T-cell (primary cell): ENCODE results near the gene ITSN1. TPM values are rescaled to one million over a fixed set of nuclear protein-coding genes. Genes with fewer than 3 reads are reported as not detected.
A peak's percentile ranks its signal among the peaks of the same experiment; 100 is the strongest.

Experiments
- ATAC-seq, 4 experiments: fragments of 200-7000 bp in 3 of 4; fragments of 150-1000 bp in 1 of 4; cut with Tn5 transposase; replicated peaks in 1 of 4; 1 replicate in 3 of 4; 2 replicates in 1 of 4; pipeline ENCODE4 v1.10.0; 2021; ENCODE audit warnings: moderate library complexity in 3 of 4, mild to moderate bottlenecking in 2 of 4, moderate number of reproducible peaks in 1 of 4
- CTCF ChIA-PET, 2 donors: fragments of 300-600 bp; sonication (Branson Sonifier 250); formaldehyde crosslinking; loops; one replicate each; lab custom pipeline; 2022; ENCODE audit warnings: antibody characterized with exemption in 2 of 2; lab: Charles Lee
- POLR2A ChIA-PET, 2 donors: fragments of 300-600 bp; sonication (Branson Sonifier 250); formaldehyde crosslinking; loops; one replicate each; lab custom pipeline; 2022; ENCODE audit warnings: antibody characterized with exemption in 2 of 2; lab: Charles Lee
- DNase-seq, 35 experiments: peaks; one replicate each; pipeline versions ENCODE4 v3.0.0 to v3.0.0-alpha.2; 2013 to 2023
- H3K27ac ChIP-seq: one replicate; pipeline ENCODE4 v1.5.1; 2013; ENCODE audit warnings: low read length
- H3K27me3 ChIP-seq, 2 experiments: replicated peaks in 1 of 2; 1 replicate in 1 of 2; 2 replicates in 1 of 2; pipeline versions ENCODE4 v1.6.1 to v1.7.0; 2013; ENCODE audit warnings: low read length in 1 of 2, mixed read lengths in 1 of 2; ENCODE audit not compliant: control insufficient read depth in 2 of 2, insufficient read depth in 2 of 2; ENCODE audit errors: extremely low read depth in 1 of 2
- H3K36me3 ChIP-seq, 2 donors: 1 replicate in 1 of 2; 2 replicates in 1 of 2; pipeline versions ENCODE4 v1.6.1 to v1.7.0; 2013; ENCODE audit warnings: low read length in 1 of 2; ENCODE audit not compliant: control insufficient read depth in 2 of 2, insufficient read depth in 1 of 2; ENCODE audit errors: extremely low read depth in 1 of 2
- H3K4me1 ChIP-seq, 2 experiments: 1 replicate in 1 of 2; 2 replicates in 1 of 2; pipeline versions ENCODE4 v1.6.1 to v1.7.0; 2013; ENCODE audit warnings: low read length in 2 of 2, mixed read lengths in 1 of 2; ENCODE audit not compliant: insufficient read depth in 2 of 2, control insufficient read depth in 1 of 2; ENCODE audit errors: extremely low read depth in 1 of 2
- H3K4me3 ChIP-seq, 2 donors: 1 replicate in 1 of 2; 2 replicates in 1 of 2; pipeline versions ENCODE4 v1.5.1 to v1.7.0; 2013; ENCODE audit warnings: mild to moderate bottlenecking in 2 of 2, low read length in 1 of 2, moderate library complexity in 1 of 2; ENCODE audit not compliant: control insufficient read depth in 1 of 2; ENCODE audit errors: extremely low read depth in 1 of 2
- H3K9me3 ChIP-seq: 2 replicates; pipeline ENCODE4 v1.7.0; 2013
- H3K27ac Mint-ChIP-seq, 2 donors: one replicate each; pipeline ENCODE4 v1.8.0; 2020 to 2021; ENCODE audit warnings: mild to moderate bottlenecking in 2 of 2, mixed read lengths in 2 of 2
- H3K27me3 Mint-ChIP-seq, 2 donors: one replicate each; pipeline ENCODE4 v1.8.0; 2021 to 2022; ENCODE audit warnings: mixed read lengths in 2 of 2
- H3K36me3 Mint-ChIP-seq: one replicate; pipeline ENCODE4 v1.8.0; 2021; ENCODE audit warnings: mixed read lengths
- H3K4me1 Mint-ChIP-seq, 3 donors: one replicate each; pipeline ENCODE4 v1.8.0; 2020 to 2022; ENCODE audit warnings: mixed read lengths in 3 of 3, mild to moderate bottlenecking in 1 of 3
- H3K4me3 Mint-ChIP-seq, 3 donors: one replicate each; pipeline ENCODE4 v1.8.0; 2020 to 2022; ENCODE audit warnings: mild to moderate bottlenecking in 3 of 3, mixed read lengths in 3 of 3, moderate library complexity in 3 of 3
- H3K9me3 Mint-ChIP-seq, 3 donors: one replicate each; pipeline ENCODE4 v1.8.0; 2020 to 2022; ENCODE audit warnings: mixed read lengths in 3 of 3
- WGBS: methylation state at CpG from one replicate; pipeline ENCODE4 v1.1.5; 2013; ENCODE audit warnings: missing lambda C conversion rate; ENCODE audit not compliant: insufficient coverage; 5-methylcytosine and 5-hydroxymethylcytosine counted together
- total RNA-seq, 35 experiments: library from RNA in 6 of 35; stranded (reverse) in 6 of 35; fragments of 120-200 nt in 1 of 35; gene quantifications; one replicate each; pipeline versions ENCODE4 v1.2.1 to v1.2.4 and lab custom pipeline; 2013 to 2026

Gene ITSN1
- total RNA-seq, 5 donors from 2014 or later (not counting 1 experiment from before 2014, with no cell fraction given), result 2.3 to 3.9 (median 3.0) TPM

- DNase-seq (no peak), ATAC-seq (no peak)
- Histone ChIP-seq H3K27ac (no peak overlapping the region), H3K27me3 (no peaks in the 10 kb centered on the region), H3K4me3 (no peak overlapping the region), H3K9me3 (no peaks in the 10 kb centered on the region), H3K4me1 (peaks cover 0 to 2% of the 10 kb centered on the region in 2 experiments), H3K36me3 (peaks cover 23 to 90% of the 10 kb centered on the region in 2 donors)
- Mint-ChIP-seq H3K9me3 (no peaks in the 10 kb centered on the region), H3K4me3 (no peak overlapping the region), H3K4me1 (peaks cover 8 to 17% (median 9%) of the 10 kb centered on the region in 3 donors), H3K27me3 (no peaks in the 10 kb centered on the region), H3K27ac (no peak overlapping the region), H3K36me3 (peaks cover 60% of the 10 kb centered on the region)
- WGBS, result 60% methylated on average over 1 of the region's 6 CpGs
- ChIA-PET POLR2A (no interaction called here), CTCF (no interaction called here)
Measured at GRCh38 chr21:33908760-33909159, 266.5 kb downstream of the ITSN1 start.

- Histone ChIP-seq H3K9me3 (no peaks in the 10 kb centered on the region), H3K36me3 (peaks cover 23 to 81% of the 10 kb centered on the region in 2 donors), H3K4me3 (no peak overlapping the region), H3K4me1 (peaks cover 4 to 10% of the 10 kb centered on the region in 2 experiments), H3K27me3 (no peaks in the 10 kb centered on the region), H3K27ac (no peak overlapping the region)
- DNase-seq (no peak), ATAC-seq (no peak)
- peaks cover 17 to 25% (median 19%) of the 10 kb centered on the region in 3 donors for H3K4me1 Mint-ChIP-seq
- no peak overlapping the region for H3K27ac Mint-ChIP-seq
- CTCF ChIA-PET, result no interaction called here
- H3K27me3 Mint-ChIP-seq, result no peaks in the 10 kb centered on the region
- H3K36me3 Mint-ChIP-seq, result peaks cover 56% of the 10 kb centered on the region
- no peaks in the 10 kb centered on the region for H3K9me3 Mint-ChIP-seq
- no peak overlapping the region for H3K4me3 Mint-ChIP-seq
- POLR2A ChIA-PET, result no interaction called here
- 95% methylated on average over 6 of the region's 6 CpGs for WGBS
Measured at GRCh38 chr21:33909756-33910155, 267.5 kb downstream of the ITSN1 start.

GRCh38 chr21:33914188-33914587, 271.9 kb downstream of the ITSN1 start:
- CTCF ChIA-PET, result interaction anchor here (0.6 to 4.5 kb wide), 3 partner anchors 162 to 434 kb away, joined by 3 to 15 read pairs (median 3); no protein-coding TSS in a partner anchor
- no peak for DNase-seq
- no peaks in the 10 kb centered on the region for H3K9me3 ChIP-seq
- H3K36me3 ChIP-seq, result peaks cover 7 to 38% of the 10 kb centered on the region in 2 donors
- no peaks in the 10 kb centered on the region for H3K27me3 ChIP-seq
- 28% methylated on average over 4 of the region's 5 CpGs for WGBS
- peaks cover 34 to 42% (median 34%) of the 10 kb centered on the region in 3 donors for H3K4me1 Mint-ChIP-seq
- POLR2A ChIA-PET, result interaction anchor here (0.6 to 1.5 kb wide), 2 partner anchors 34 to 1638 kb away, joined by 4 to 5 read pairs; no protein-coding TSS in a partner anchor
- peaks cover 7 to 18% of the 10 kb centered on the region in 2 experiments for H3K4me1 ChIP-seq
- H3K4me3 Mint-ChIP-seq, result peak overlapping the region; percentile 60 to 99 (median 98)
- no peaks in the 10 kb centered on the region for H3K9me3 Mint-ChIP-seq
- H3K27ac ChIP-seq, result no peak overlapping the region
- no peaks in the 10 kb centered on the region for H3K27me3 Mint-ChIP-seq
- ATAC-seq, result no peak
- no peak overlapping the region for H3K4me3 ChIP-seq
- H3K27ac Mint-ChIP-seq, result no peak overlapping the region
- peaks cover 24% of the 10 kb centered on the region for H3K36me3 Mint-ChIP-seq

GRCh38 chr21:33915368-33916199, 273.3 kb downstream of the ITSN1 start, which contains the start of gene ATP5PO:
Gene ATP5PO (minus strand): TSS chr21:33915804. CDS start chr21:33915763, 41 bp downstream.
- Mint-ChIP-seq H3K27ac (peak within 1 kb of the TSS; percentile 93 to 95), H3K9me3 (no peaks in the 10 kb centered on the region), H3K27me3 (no peaks in the 10 kb centered on the region), H3K4me3 (peak within 1 kb of the TSS; percentile 98 to 99 (median 98)), H3K4me1 (peaks cover 27 to 36% (median 34%) of the 10 kb centered on the region in 3 donors), H3K36me3 (peaks cover 18% of the 10 kb centered on the region)
- ATAC-seq, result peak; percentile 99 to 100 (median 100)
- no peaks in the 10 kb centered on the region for H3K27me3 ChIP-seq
- WGBS, result under 1% methylated on average over 38 of the region's 45 CpGs
- ChIA-PET POLR2A (interaction anchor here (0.6 to 1.5 kb wide), 2 partner anchors 10 to 33 kb away, joined by 4 read pairs; no protein-coding TSS in a partner anchor), CTCF (interaction anchor here in 1 of 2 donors (0.6 to 4.5 kb wide), 2 partner anchors 157 to 432 kb away, joined by 3 to 15 read pairs; no protein-coding TSS in a partner anchor)
- H3K4me3 ChIP-seq, result peak within 1 kb of the TSS; percentile 75 to 92
- peak within 1 kb of the TSS; percentile 69 for H3K27ac ChIP-seq
- H3K4me1 ChIP-seq, result peaks cover 7 to 18% of the 10 kb centered on the region in 2 experiments
- no peaks in the 10 kb centered on the region for H3K9me3 ChIP-seq
- peaks cover under 1 to 24% of the 10 kb centered on the region in 2 donors for H3K36me3 ChIP-seq
- peak; percentile 88 to 97 (median 93) for DNase-seq

- CTCF ChIA-PET, result no interaction called here
- 100% methylated on average over 3 of the region's 5 CpGs for WGBS
- H3K36me3 ChIP-seq, result peaks cover 0 to 19% of the 10 kb centered on the region in 2 donors
- H3K4me3 Mint-ChIP-seq, result peak overlapping the region; percentile 98 to 99 (median 98)
- peak in 1 of 4 experiments; percentile 0 for ATAC-seq
- POLR2A ChIA-PET, result no interaction called here
- peak overlapping the region; percentile 69 for H3K27ac ChIP-seq
- H3K4me3 ChIP-seq, result peak overlapping the region; percentile 75 to 92
- DNase-seq, result no peak
- H3K9me3 Mint-ChIP-seq, result no peaks in the 10 kb centered on the region
- no peaks in the 10 kb centered on the region for H3K27me3 ChIP-seq
- H3K9me3 ChIP-seq, result no peaks in the 10 kb centered on the region
- peak overlapping the region; percentile 93 to 95 for H3K27ac Mint-ChIP-seq
- peaks cover 12% of the 10 kb centered on the region for H3K36me3 Mint-ChIP-seq
- no peaks in the 10 kb centered on the region for H3K27me3 Mint-ChIP-seq
- peaks cover 7 to 18% of the 10 kb centered on the region in 2 experiments for H3K4me1 ChIP-seq
- peaks cover 26 to 34% (median 34%) of the 10 kb centered on the region in 3 donors for H3K4me1 Mint-ChIP-seq
Measured at GRCh38 chr21:33916200-33916567, 273.9 kb downstream of the ITSN1 start.

GRCh38 chr21:33917421-33917820, 275.1 kb downstream of the ITSN1 start:
- Histone ChIP-seq H3K4me3 (no peak overlapping the region), H3K36me3 (peaks cover 0 to 12% of the 10 kb centered on the region in 2 donors), H3K4me1 (peaks cover 7 to 18% of the 10 kb centered on the region in 2 experiments), H3K27ac (no peak overlapping the region), H3K9me3 (no peaks in the 10 kb centered on the region), H3K27me3 (no peaks in the 10 kb centered on the region)
- ATAC-seq (no peak), DNase-seq (no peak)
- POLR2A ChIA-PET, result no interaction called here
- no peaks in the 10 kb centered on the region for H3K27me3 Mint-ChIP-seq
- H3K27ac Mint-ChIP-seq, result no peak overlapping the region
- CTCF ChIA-PET, result interaction anchor here in 1 of 2 donors (0.6 kb wide), 1 partner anchor 138 kb away, joined by 6 read pairs; no protein-coding TSS in a partner anchor
- H3K9me3 Mint-ChIP-seq, result no peaks in the 10 kb centered on the region
- no CpG with 5 or more reads among the region's 4 CpGs for WGBS
- no peak overlapping the region for H3K4me3 Mint-ChIP-seq
- H3K4me1 Mint-ChIP-seq, result peaks cover 26 to 33% (median 32%) of the 10 kb centered on the region in 3 donors
- peaks cover 10% of the 10 kb centered on the region for H3K36me3 Mint-ChIP-seq
